Endothelial cell of umbilical vein (primary cell): ENCODE results near the gene HK3. TPM values are rescaled to one million over a fixed set of nuclear protein-coding genes. Genes with fewer than 3 reads are reported as not detected.

ENCODE experiments used
- BruUV-seq: library from RNA; stranded (reverse); fragments of 400-500 nt; replicated peaks from 2 replicates; lab custom pipeline; 2021; lab: Mats Ljungman, UMichigan
- CTCF ChIA-PET: fragments of 300-600, 350-600 bp; sonication (Branson Sonifier 250); formaldehyde crosslinking; loops from one replicate; lab custom pipeline; 2021; ENCODE audit warnings: antibody characterized with exemption, inconsistent platforms; lab: Charles Lee
- POLR2A ChIA-PET: fragments of 300-600, 350-600 bp; sonication (Branson Sonifier 250); formaldehyde crosslinking; loops from one replicate; lab custom pipeline; 2021; ENCODE audit warnings: antibody characterized with exemption, inconsistent platforms; lab: Charles Lee
- DNase-seq: peaks from one replicate; pipeline ENCODE4 v3.0.0-alpha.2; 2011; ENCODE audit warnings: low read depth, low spot score
- FAIRE-seq: peaks from 2 replicates; lab custom pipeline; 2011; peaks lifted over from hg19 to GRCh38; lab: Jason Lieb, UNC
- H2AFZ ChIP-seq: 2 replicates; pipeline ENCODE4 v1.6.0; 2012; ENCODE audit warnings: low read depth, low read length, control low read depth, inconsistent platforms
- H3K27ac ChIP-seq: 2 replicates; pipeline ENCODE4 v1.5.1; 2011; ENCODE audit warnings: low read depth, mild to moderate bottlenecking, control low read depth, low read length, moderate library complexity; ENCODE audit not compliant: insufficient read depth
- H3K27me3 ChIP-seq, 2 experiments: 2 replicates each; pipeline versions ENCODE4 v1.6.0 to v1.6.1; 2011; ENCODE audit warnings: low read length in 2 of 2, mixed read lengths in 1 of 2; ENCODE audit not compliant: control insufficient read depth in 2 of 2, insufficient read depth in 2 of 2
- H3K36me3 ChIP-seq, 2 experiments: 2 replicates in 1 of 2; 3 replicates in 1 of 2; pipeline ENCODE4 v1.5.1; 2011; ENCODE audit warnings: low read length in 2 of 2, mild to moderate bottlenecking in 1 of 2, moderate library complexity in 1 of 2; ENCODE audit not compliant: control insufficient read depth in 2 of 2, insufficient read depth in 2 of 2; ENCODE audit errors: extremely low read depth in 1 of 2
- H3K4me1 ChIP-seq: 3 replicates; pipeline ENCODE4 v1.5.1; 2011; ENCODE audit warnings: mild to moderate bottlenecking, low read length; ENCODE audit not compliant: control insufficient read depth, insufficient read depth; ENCODE audit errors: extremely low read depth
- H3K4me2 ChIP-seq: 2 replicates; pipeline ENCODE4 v1.6.1; 2011; ENCODE audit warnings: low read length, control low read depth, mixed read lengths; ENCODE audit not compliant: insufficient read depth
- H3K4me3 ChIP-seq, 3 experiments: fragments of 200-600 bp in 1 of 3; sonication (generic), shearing (Covaris generic) in 1 of 3; replicated peaks in 1 of 3; 2 replicates each; pipeline ENCODE4 v1.5.1; 2011 to 2016; ENCODE audit warnings: control low read depth in 3 of 3, low read length in 3 of 3, mild to moderate bottlenecking in 2 of 3, inconsistent platforms in 1 of 3, low read depth in 1 of 3, moderate library complexity in 1 of 3; ENCODE audit not compliant: insufficient read depth in 1 of 3
- H3K79me2 ChIP-seq: 2 replicates; pipeline ENCODE4 v1.6.0; 2012; ENCODE audit warnings: low read length, inconsistent platforms; ENCODE audit not compliant: control insufficient read depth, insufficient read depth
- H3K9ac ChIP-seq: replicated peaks from 2 replicates; pipeline ENCODE3; 2011; ENCODE audit warnings: low read length, control low read depth; ENCODE audit not compliant: insufficient read depth; ENCODE audit errors: extremely low read depth
- H3K9me1 ChIP-seq: replicated peaks from 3 replicates; pipeline ENCODE4 v1.6.0; 2011; ENCODE audit warnings: mild to moderate bottlenecking, low read length; ENCODE audit not compliant: control insufficient read depth, insufficient read depth; ENCODE audit errors: extremely low read depth
- H3K9me3 ChIP-seq: replicated peaks from 2 replicates; pipeline ENCODE4 v1.5.1; 2012; ENCODE audit warnings: low read length, inconsistent platforms; ENCODE audit not compliant: control insufficient read depth, insufficient read depth
- H4K20me1 ChIP-seq: replicated peaks from 2 replicates; pipeline ENCODE3; 2011; ENCODE audit warnings: mild to moderate bottlenecking, low read length; ENCODE audit not compliant: control insufficient read depth, insufficient read depth; ENCODE audit errors: extremely low read depth
- CTCF ChIP-seq, 2 donors: IDR thresholded peaks; 1 replicate in 1 of 2; 2 replicates in 1 of 2; pipeline ENCODE4 v1.5.1; 2011; ENCODE audit warnings: low read length in 2 of 2, mild to moderate bottlenecking in 2 of 2, moderate library complexity in 2 of 2, control low read depth in 1 of 2, inconsistent platforms in 1 of 2, low read depth in 1 of 2; ENCODE audit not compliant: insufficient read depth in 1 of 2; ENCODE audit errors: extremely low read depth in 1 of 2
- EZH2 ChIP-seq: IDR thresholded peaks from 2 replicates; pipeline ENCODE4 v1.6.1; 2012; ENCODE audit warnings: borderline replicate concordance, low read depth, mild to moderate bottlenecking, moderate library complexity, low read length, inconsistent platforms; ENCODE audit not compliant: severe bottlenecking
- FOS ChIP-seq: IDR thresholded peaks from 2 replicates; pipeline ENCODE4 v1.6.1; 2011; ENCODE audit warnings: mild to moderate bottlenecking, low read length, moderate library complexity, borderline replicate concordance; ENCODE audit not compliant: insufficient read depth
- GATA2 ChIP-seq: IDR thresholded peaks from 2 replicates; pipeline ENCODE4 v1.7.0; 2011; ENCODE audit warnings: low read depth, mild to moderate bottlenecking, moderate library complexity, mixed read lengths, low read length; ENCODE audit not compliant: insufficient read length, insufficient read depth
- JUN ChIP-seq: IDR thresholded peaks from 2 replicates; pipeline ENCODE4 v1.6.1; 2011; ENCODE audit warnings: borderline replicate concordance, low read depth; ENCODE audit not compliant: insufficient read length, insufficient read depth
- MAX ChIP-seq: IDR thresholded peaks from 2 replicates; pipeline ENCODE4 v1.6.1; 2011; ENCODE audit not compliant: insufficient read depth, insufficient read length
- MYC ChIP-seq: IDR thresholded peaks from one replicate; pipeline ENCODE4 v1.6.1; 2011; ENCODE audit warnings: mild to moderate bottlenecking, low read depth, low read length
- POLR2A ChIP-seq: IDR thresholded peaks from 2 replicates; pipeline ENCODE4 v1.6.1; 2012; ENCODE audit warnings: low read depth, mild to moderate bottlenecking, control low read depth, low read length
- POLR2AphosphoS5 ChIP-seq: IDR thresholded peaks from 2 replicates; pipeline ENCODE4 v1.6.1; 2012; ENCODE audit warnings: low read depth, mild to moderate bottlenecking, control low read depth, low read length, moderate library complexity; ENCODE audit not compliant: insufficient read depth
- dilution Hi-C: fragments of 300-500 bp; cut with MboI; formaldehyde crosslinking; loops from one replicate; pipeline ENCODE4 v1.15.0; 2019; ENCODE audit warnings: low sequenced_read_pairs; ENCODE audit not compliant: extremely low pct_ligation_motif_present
- intact Hi-C: fragments of 100-400 bp; cut with micrococcal nuclease; formaldehyde crosslinking; loops from one replicate; pipeline ENCODE4 v1.10.0; 2022
- polyA plus RNA-seq, 4 experiments: library from polyadenylated mRNA; depleted of rRNA in 3 of 4; stranded (reverse) in 3 of 4; unstranded in 1 of 4; fragments of >200 nt; gene quantifications; 2 replicates each; pipeline versions ENCODE4 v1.2.1 to v1.2.3, GENCODE V29; 2011 to 2012; ENCODE audit warnings: missing spikeins in 1 of 4
- total RNA-seq: library from RNA; stranded (reverse); gene quantifications from 2 replicates; pipeline ENCODE4 v1.2.3, GENCODE V29; 2021

Gene HK3
- total and polyA plus RNA-seq, 2 donors (not counting 3 experiments of a cell fraction or from before 2014, with no cell fraction given), result not detected

GRCh38 chr5:176927562-176927961 lies 28.4 kb upstream of the HK3 start:
- DNase-seq (no peak), FAIRE-seq (no peak)
- no peaks in the 10 kb centered on the region for H3K9me1 ChIP-seq
- intact Hi-C loops (no loop called here), dilution Hi-C loops (no loop called here)
- ChIA-PET CTCF (interaction anchor here (1.2 to 1.3 kb wide), 2 partner anchors 11 to 144 kb away, joined by 3 to 5 read pairs; no protein-coding TSS in a partner anchor), POLR2A (no interaction called here)
- no peaks in the 10 kb centered on the region for H4K20me1 ChIP-seq
- no TSS peak for BruUV-seq
- no peak overlapping the region for H3K4me3 ChIP-seq
- H3K9me3 ChIP-seq, result no peaks in the 10 kb centered on the region
- H3K9ac ChIP-seq, result no peak overlapping the region
- H3K4me1 ChIP-seq, result no peaks in the 10 kb centered on the region
- H3K4me2 ChIP-seq, result no peak overlapping the region
- H2AFZ ChIP-seq, result no peak overlapping the region
- no peak overlapping the region for H3K27ac ChIP-seq
- H3K27me3 ChIP-seq, result no peaks in the 10 kb centered on the region
- TF ChIP-seq GATA2 (no peak), MAX (no peak), MYC (no peak), EZH2 (no peak), FOS (no peak), POLR2AphosphoS5 (no peak), JUN (no peak), POLR2A (no peak), CTCF (IDR thresholded peaks at IDR 0.05; ENCODE audit: extremely low read depth in 1 of 2, insufficient read depth in 1 of 2, low read depth in 1 of 2, low read length in 2 of 2) (no peak)
- no peaks in the 10 kb centered on the region for H3K79me2 ChIP-seq
- peaks cover 0 to 10% of the 10 kb centered on the region in 2 experiments for H3K36me3 ChIP-seq
